ENCODE data around the gene XXYLT1.
"Not testable (repeated sequence)": the region's sequence is repeated elsewhere in the genome, so short reads cannot be mapped to it uniquely, and the experiment has no call there.

The XXYLT1 gene

GRCh38 chr3:195114786-195115599 is 156.0 kb downstream of the XXYLT1 start:
- no peak for DNase-seq (ENCODE audit: low read depth in 2 of 3, low spot score in 1 of 3)

- no peak for DNase-seq (ENCODE audit: low read depth in 2 of 3, low spot score in 1 of 3)
These were observed 157.2 kb downstream of the XXYLT1 start for GRCh38 chr3:195113536-195114425.

DNA sequence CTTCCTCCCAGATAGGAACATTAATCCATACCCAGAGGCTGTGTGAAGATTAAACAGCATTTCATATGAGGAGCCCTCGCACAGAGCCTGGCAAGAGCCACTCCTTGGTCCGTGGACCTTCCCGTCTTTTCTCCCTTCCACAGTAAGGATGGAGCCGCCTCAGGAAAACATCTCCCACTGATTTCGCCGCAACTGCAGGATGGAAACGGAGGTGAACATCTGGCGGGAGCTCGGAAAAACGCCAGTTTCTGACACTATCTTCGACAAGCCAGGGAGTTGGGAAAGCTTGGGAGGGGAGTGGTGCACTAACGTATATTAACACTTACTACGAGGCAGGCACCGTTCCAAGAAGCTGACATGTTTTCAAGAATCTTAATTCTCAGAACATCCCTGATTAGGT is 157.9 kb downstream of the XXYLT1 start:
- no peak for DNase-seq (ENCODE audit: low read depth in 2 of 3, low spot score in 1 of 3)

DNA sequence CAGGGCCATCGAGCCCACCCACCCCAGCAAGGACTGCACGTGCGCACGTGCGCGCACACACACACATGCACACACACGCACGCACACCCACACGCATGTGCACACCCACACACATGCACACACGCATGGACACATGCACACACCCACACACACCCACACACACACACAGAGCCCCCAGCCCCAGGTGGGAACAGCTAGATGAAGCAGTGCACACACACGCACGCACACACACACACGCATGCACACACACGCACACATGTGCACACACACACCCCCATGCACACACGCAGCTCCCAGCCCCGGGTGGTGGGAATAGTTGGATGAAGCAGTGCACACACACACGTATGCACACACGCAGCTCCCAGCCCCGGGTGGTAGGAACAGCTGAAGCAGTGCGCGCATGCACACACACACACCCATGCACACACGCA is 158.6 kb downstream of the XXYLT1 start:
- no peak for DNase-seq (ENCODE audit: low read depth in 2 of 3, low spot score in 1 of 3)

GRCh38 chr3:195111766-195112165 is 159.2 kb downstream of the XXYLT1 start:
- DNase-seq (ENCODE audit: low read depth in 2 of 3, low spot score in 1 of 3): no peak

- no peak for DNase-seq (ENCODE audit: low read depth in 2 of 3, low spot score in 1 of 3)
These were observed 159.6 kb downstream of the XXYLT1 start for GRCh38 chr3:195111319-195111705.

DNA sequence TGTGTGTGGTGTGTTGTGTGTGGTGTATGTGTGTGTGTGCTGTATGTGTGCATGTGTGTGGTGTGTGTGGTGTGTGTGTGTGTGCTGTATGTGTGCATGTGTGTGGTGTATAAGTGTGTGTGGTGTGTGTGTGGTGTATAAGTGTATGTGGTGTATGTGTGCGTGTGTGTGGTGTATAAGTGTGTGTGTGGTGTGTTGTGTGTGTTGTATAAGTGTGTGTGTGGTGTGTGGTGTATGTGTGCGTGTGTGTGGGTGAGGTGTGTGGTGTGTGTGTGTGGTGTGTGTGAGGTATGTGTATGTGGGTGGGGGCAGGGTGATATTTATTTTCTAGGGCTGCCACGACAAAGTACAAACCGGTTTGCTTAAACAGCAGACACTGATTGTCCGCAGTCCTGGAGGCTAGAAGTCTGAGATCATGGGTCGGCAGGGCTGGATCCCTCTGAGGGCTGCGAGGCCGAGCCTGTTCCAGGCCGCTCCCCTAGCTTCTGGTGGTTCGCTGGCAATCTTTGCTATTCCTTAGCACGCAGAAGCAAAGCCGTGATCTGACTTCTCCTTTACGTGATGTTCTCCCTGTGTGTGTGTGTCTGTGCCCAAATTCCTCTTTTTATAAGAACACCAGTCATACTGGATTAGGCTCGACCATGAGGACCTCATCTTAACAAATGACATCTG is 160.2 kb downstream of the XXYLT1 start:
- DNase-seq (ENCODE audit: low read depth in 2 of 3, low spot score in 1 of 3): no peak

- DNase-seq (ENCODE audit: low read depth in 2 of 3, low spot score in 1 of 3): no peak
These were observed 161.8 kb downstream of the XXYLT1 start for GRCh38 chr3:195109098-195109657.

DNA sequence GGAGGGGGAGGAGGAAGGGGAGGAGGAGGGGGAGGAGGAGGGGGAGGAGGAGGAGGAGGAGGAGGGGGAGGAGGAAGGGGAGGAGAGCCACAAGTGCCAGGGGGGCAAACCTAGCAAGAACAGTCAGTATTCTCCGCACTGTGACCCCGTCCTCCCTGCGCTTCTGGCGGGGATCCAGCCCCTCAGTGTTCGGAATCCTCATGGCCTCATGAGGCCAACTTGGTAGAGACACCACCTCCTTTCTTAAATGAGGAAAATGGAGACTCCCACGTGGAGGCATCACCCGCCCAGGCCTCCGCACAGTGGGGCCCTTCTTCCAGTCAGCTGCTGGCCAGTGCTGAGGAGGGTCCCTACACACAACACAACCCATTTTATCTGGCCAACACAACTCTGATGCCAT is 163.4 kb downstream of the XXYLT1 start:
- DNase-seq (ENCODE audit: low read depth in 2 of 3, low spot score in 1 of 3): no peak

DNA sequence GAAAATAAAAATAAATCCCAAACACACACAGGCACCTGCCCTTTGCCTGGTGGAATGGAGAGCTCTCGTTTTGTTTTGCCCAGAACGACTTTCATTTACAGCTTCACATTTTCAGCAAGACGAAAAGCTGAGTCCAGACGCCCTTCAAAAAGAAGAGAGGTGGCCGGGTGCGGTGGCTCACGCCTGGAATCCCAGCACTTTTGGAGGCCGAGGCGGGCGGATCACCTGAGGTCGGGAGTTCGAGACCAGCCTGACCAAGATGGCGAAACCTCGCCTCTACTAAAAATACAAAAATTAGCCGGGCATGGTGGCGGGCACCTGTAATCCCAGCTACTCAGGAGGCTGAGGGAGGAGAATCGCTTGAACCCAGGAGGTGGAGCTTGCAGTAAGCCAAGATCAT is 163.9 kb downstream of the XXYLT1 start:
- not testable (repeated sequence) for DNase-seq (ENCODE audit: low read depth in 2 of 3, low spot score in 1 of 3)

DNA sequence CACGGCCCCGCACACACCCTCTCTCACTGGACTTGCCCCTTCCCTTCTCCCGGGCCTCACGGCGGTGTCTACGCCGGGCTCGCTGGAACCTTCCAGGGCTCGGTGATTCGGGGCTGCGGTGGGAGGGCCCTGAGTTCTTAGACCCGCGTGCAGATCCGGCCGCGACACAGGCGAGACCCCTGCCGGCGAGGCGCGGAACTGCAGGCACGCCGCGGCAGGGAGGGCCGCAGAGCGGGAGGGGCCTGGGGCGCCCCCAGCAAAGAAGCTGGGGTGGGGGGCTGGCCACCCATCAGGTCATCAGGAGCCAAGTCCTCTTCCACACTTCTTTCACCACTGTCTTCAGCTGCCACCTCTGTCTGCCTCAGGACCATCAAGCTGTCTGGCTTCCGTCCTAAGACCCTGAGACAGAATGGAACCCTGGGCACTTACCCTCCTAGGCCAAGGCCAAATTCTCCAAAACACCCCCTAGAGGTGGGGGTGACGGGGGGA is 164.5 kb downstream of the XXYLT1 start:
- DNase-seq (ENCODE audit: low read depth in 2 of 3, low spot score in 1 of 3): peak; percentile 30 to 61 (median 45)

DNA sequence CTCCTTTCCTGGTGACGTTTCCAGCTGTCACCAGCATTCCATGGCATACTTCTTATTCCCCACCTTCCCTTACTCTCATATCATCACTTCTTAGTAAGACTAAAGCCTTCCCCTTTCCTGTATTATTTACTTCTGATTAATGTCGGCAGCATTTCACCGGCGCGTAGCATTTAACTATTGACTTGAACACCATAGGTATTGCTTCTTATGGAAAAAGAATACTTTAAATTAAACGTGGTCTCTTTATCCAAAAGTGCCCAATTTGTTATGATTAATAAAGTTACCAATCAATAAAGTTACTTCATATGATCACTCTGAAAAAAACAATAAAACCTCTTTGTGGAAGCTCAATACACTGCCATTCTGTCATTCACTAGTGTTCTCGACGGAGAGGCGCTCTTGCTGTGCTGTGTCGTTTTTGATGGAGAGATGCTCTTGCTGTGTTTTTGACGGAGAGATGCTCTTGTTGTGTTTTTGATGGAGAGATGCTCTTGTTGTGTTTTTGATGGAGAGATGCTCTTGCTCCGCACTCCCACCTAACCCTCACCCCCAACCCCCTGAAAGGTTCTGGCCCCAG is 165.0 kb downstream of the XXYLT1 start:
- DNase-seq (ENCODE audit: low read depth in 2 of 3, low spot score in 1 of 3): no peak

GRCh38 chr3:195105389-195105788 is 165.6 kb downstream of the XXYLT1 start:
- DNase-seq (ENCODE audit: low read depth in 2 of 3, low spot score in 1 of 3): no peak

DNA sequence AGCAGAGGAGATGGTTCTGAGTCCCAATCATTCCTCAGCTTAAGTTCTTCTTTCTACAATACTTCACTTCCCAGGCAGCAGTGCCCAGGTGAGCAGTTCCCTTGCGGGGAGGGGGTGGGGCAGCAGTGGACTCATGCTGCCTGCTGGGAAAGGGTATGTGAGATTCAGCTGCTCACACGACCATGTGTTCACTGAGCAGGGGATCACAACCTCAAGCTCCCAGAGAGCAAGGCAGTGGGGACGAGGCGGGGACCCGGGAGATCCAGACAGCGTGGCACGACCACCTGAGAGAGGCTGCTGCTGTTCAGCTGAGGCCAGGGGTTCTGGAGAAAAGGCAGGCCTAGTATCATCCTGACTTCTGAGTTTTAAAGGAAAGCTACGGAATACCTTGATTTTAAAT is 166.6 kb downstream of the XXYLT1 start:
- DNase-seq (ENCODE audit: low read depth in 2 of 3, low spot score in 1 of 3): no peak

DNA sequence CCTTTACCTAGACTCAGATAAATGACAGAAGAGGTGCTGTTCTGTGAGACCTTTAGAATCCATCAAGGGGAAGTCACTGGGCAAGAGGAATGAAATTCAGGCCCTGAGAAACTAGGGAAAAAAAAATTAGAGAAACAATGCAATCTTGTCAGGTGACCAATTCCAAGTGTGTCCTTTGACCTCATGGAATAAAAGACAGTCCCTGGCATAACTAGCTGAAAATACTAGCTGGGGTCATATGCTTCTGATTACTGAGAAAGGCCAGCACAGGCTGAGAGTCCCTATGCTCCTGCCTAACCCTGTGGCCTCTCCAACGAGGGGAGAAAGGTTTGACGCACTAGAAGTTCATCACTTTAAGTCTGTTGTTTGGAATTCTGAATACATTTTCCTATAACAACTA is 167.3 kb downstream of the XXYLT1 start:
- no peak for DNase-seq (ENCODE audit: low read depth in 2 of 3, low spot score in 1 of 3)

DNA sequence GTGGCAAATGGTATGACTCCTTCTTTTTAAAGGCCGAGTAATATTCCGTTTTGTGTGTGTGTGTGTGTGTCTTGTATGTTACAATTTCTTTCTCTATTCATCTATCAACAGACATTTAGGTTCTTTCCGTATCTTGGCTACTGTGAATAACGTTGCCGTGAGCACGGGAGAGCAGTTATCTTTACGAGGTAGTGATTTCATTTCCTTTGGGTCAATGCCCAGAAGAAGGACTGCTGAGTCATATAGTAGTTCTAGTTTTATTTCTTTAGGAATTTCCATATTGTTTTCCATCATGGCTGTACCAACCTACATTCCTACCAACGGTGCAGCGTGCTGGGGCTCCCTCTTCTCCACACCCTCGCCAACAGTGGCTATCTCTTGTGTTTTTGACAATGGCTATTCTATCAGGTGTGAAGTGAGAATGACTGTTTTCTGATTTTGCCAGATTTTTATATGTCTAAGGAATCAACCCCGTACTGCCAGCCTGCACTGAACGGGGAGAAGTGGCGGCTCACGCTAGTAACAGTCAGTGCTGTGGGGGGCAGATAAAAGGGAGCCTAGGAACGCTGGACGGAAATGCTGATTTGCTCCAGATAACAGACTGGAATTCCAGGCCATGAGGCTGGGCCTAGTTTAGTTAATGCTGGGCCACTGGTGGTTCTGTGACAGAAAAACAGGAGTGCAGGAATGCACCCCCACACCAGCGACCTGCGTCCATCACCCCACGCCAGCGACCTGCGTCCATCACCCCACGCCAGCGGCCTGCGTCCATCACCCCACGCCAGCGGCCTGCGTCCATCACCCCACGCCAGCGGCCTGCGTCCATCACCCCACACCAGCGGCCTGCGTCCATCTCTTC is 168.1 kb downstream of the XXYLT1 start:
- no peak for DNase-seq (ENCODE audit: low read depth in 2 of 3, low spot score in 1 of 3)

- DNase-seq (ENCODE audit: low read depth in 2 of 3, low spot score in 1 of 3): no peak
These were observed 168.9 kb downstream of the XXYLT1 start for GRCh38 chr3:195101927-195102608.

DNA sequence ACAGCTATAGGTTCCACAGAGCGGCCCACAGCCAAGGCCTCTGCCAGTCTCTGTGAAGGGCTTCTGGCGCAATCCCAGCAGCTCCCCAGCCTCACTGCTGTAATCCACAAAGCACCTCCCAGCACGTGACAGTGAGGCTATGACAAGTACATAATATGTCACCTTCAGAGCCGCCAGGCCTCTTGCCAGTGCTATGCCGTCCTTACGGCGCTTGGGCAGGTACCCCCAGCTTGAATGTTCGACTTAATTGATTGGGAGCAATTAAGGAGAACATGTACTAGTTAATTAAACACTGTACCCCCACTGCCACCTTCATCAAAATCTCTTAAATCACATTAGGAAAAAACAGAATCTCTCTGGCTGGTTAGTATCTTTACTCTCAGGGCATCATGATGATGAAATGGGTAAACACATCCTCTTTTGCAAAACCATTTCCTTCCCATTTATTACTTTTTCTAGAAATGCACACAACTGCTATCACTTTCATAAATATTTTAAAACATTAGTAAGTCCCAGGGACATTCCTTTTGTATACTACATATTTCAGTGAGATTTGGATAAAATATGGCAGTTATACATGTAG is 169.9 kb downstream of the XXYLT1 start:
- DNase-seq (ENCODE audit: low read depth in 2 of 3, low spot score in 1 of 3): no peak
